Psoas muscle (tissue), 8 donors: ENCODE results near the gene ZBTB7B. TPM values are rescaled to one million over a fixed set of nuclear protein-coding genes. Genes with fewer than 3 reads are reported as not detected.

Experiments used
- ATAC-seq, 4 donors: fragments of 200-7000 bp; cut with Tn5 transposase; one replicate each; pipeline ENCODE4 v1.9.1; 2020; ENCODE audit warnings: moderate library complexity in 3 of 4, mild to moderate bottlenecking in 2 of 4
- DNase-seq, 2 donors: peaks; one replicate each; pipeline ENCODE4 v3.0.0-alpha.2; 2020
- H3K27ac ChIP-seq: fragments of 200-600 bp; one replicate; pipeline ENCODE4 v1.8.0; 2022
- H3K27me3 ChIP-seq, 3 donors: fragments of 200-600 bp in 1 of 3; one replicate each; pipeline versions ENCODE4 v1.6.1 to v1.8.0; 2013 to 2022; ENCODE audit warnings: low read length in 2 of 3, mild to moderate bottlenecking in 2 of 3, moderate library complexity in 1 of 3; ENCODE audit not compliant: insufficient read depth in 3 of 3
- H3K36me3 ChIP-seq, 2 donors: fragments of 200-600 bp in 1 of 2; one replicate each; pipeline versions ENCODE4 v1.6.1 to v1.8.0; 2013 to 2022; ENCODE audit warnings: low read depth in 1 of 2, mild to moderate bottlenecking in 1 of 2, moderate library complexity in 1 of 2; ENCODE audit not compliant: insufficient read depth in 1 of 2
- H3K4me1 ChIP-seq: fragments of 200-600 bp; one replicate; pipeline ENCODE4 v1.8.0; 2022
- H3K4me3 ChIP-seq: fragments of 200-600 bp; one replicate; pipeline ENCODE4 v1.8.0; 2022; ENCODE audit warnings: mild to moderate bottlenecking
- H3K9me3 ChIP-seq: fragments of 200-600 bp; one replicate; pipeline ENCODE4 v1.8.0; 2022
- CTCF ChIP-seq: fragments of 200-600 bp; IDR thresholded peaks from one replicate; pipeline ENCODE4 v1.8.0; 2022; ENCODE audit warnings: antibody characterized with exemption
- WGBS, 3 donors: extraction: QIAGEN DNeasy Blood & Tissue Kit; methylation state at CpG; one replicate each; pipeline versions ENCODE4 v1.1.6 to v1.1.7; 2013; 5-methylcytosine and 5-hydroxymethylcytosine counted together
- intact Hi-C, 2 donors: fragments of 100-400 bp; cut with DNase I; formaldehyde crosslinking; loops; one replicate each; pipeline versions ENCODE4 v1.11.0 to v1.14.2; 2022
- polyA plus RNA-seq, 3 donors: library from polyadenylated mRNA; stranded (reverse); fragments of 200-250 nt; gene quantifications; one replicate each; pipeline ENCODE4 v1.2.3, GENCODE V29; 2013
- total RNA-seq, 4 donors: library from RNA; stranded (reverse); fragmentation: NEBNext Ultra II Directional in 2 of 4; extraction: Animal tissue kit (Norgen Biotek cat#: 25700) in 2 of 4; gene quantifications; one replicate each; pipeline versions ENCODE4 v1.2.1 to v1.2.4, GENCODE V29; 2021 to 2023
- donor health status: healthy with polysubstance abuse.
- donor health status: DM: no; HTN: no; CAD: no; lungs with moderate emphysema.
- donor health status: Bipolar disorder and iron deficiency.
- donor health status: healthy.
- donor health status: DM: yes; HTN: yes; CAD: no.
- donor health status: DM: no; HTN: no; CAD: no.
- donor health status: DM: no; HTN: no; CAD: no.
- donor health status: DM: yes; HTN: yes; CAD: no.

The ZBTB7B gene
- total and polyA plus RNA-seq, 7 donors = 20.2 to 97.9 (median 55.5) TPM

GRCh38 chr1:155050560-155051341 lies 48.1 kb downstream of the ZBTB7B start, which contains the start of gene ADAM15:
TSS of gene ADAM15 (plus strand) at chr1:155051316. CDS start at chr1:155051387, 71 bp downstream.
- DNase-seq = peak; percentile 88 to 93
- Histone ChIP-seq H3K9me3 (no peaks in the 10 kb centered on the region), H3K36me3 (peaks cover 0 to 28% of the 10 kb centered on the region in 2 donors), H3K27ac (peak within 1 kb of the TSS; percentile 86), H3K27me3 (no peaks in the 10 kb centered on the region), H3K4me3 (peak within 1 kb of the TSS; percentile 88), H3K4me1 (peaks cover 23% of the 10 kb centered on the region)
- ATAC-seq = peak; percentile 87 to 89 (median 88)
- TF ChIP-seq CTCF = peak; percentile 93
- 0 to 1% (median 1%) methylated on average over 76 to 99 of the region's 99 CpGs for WGBS, 3 donors
- intact Hi-C loops = loop anchor here in 1 of 2 donors (10.0 kb wide), 1 partner anchor 496 kb away; the partner anchor contains the start of gene UBE2Q1

- intact Hi-C loops = loop anchor here in 1 of 2 donors (10.0 kb wide), 1 partner anchor 497 kb away; the partner anchor contains the start of gene UBE2Q1
- Histone ChIP-seq H3K27ac (peak overlapping the region; percentile 86), H3K4me1 (peaks cover 23% of the 10 kb centered on the region), H3K4me3 (peak overlapping the region; percentile 88), H3K27me3 (no peaks in the 10 kb centered on the region), H3K36me3 (peaks cover 0 to 34% of the 10 kb centered on the region in 2 donors), H3K9me3 (no peaks in the 10 kb centered on the region)
- TF ChIP-seq CTCF = no peak
- DNase-seq (no peak), ATAC-seq (peak in 3 of 4 donors; percentile 6 to 29 (median 13))
- 0 to 1% (median 1%) methylated on average over 18 to 31 of the region's 31 CpGs for WGBS, 3 donors
These were observed 48.8 kb downstream of the ZBTB7B start for GRCh38 chr1:155051342-155051776.

GRCh38 chr1:155051777-155052398 lies 49.3 kb downstream of the ZBTB7B start:
- Histone ChIP-seq H3K4me1 (peaks cover 23% of the 10 kb centered on the region), H3K9me3 (no peaks in the 10 kb centered on the region), H3K4me3 (peak overlapping the region; percentile 88), H3K27me3 (no peaks in the 10 kb centered on the region), H3K27ac (peak overlapping the region; percentile 86), H3K36me3 (peaks cover 0 to 40% of the 10 kb centered on the region in 2 donors)
- TF ChIP-seq CTCF = no peak
- peak; percentile 7 to 36 (median 21) for ATAC-seq
- intact Hi-C loops = loop anchor here in 1 of 2 donors (10.0 kb wide), 1 partner anchor 497 kb away; the partner anchor contains the start of gene UBE2Q1
- WGBS, 3 donors = 5 to 19% (median 9%) methylated on average over 26 to 27 of the region's 27 CpGs
- DNase-seq = peak; percentile 71 to 82

- no peaks in the 10 kb centered on the region for H3K9me3 ChIP-seq
- peak; percentile 5 for TF ChIP-seq CTCF
- H3K36me3 ChIP-seq = peaks cover 0 to 48% of the 10 kb centered on the region in 2 donors
- intact Hi-C loops = loop anchor here in 1 of 2 donors (10.0 kb wide), 1 partner anchor 498 kb away; the partner anchor contains the start of gene UBE2Q1
- H3K27ac ChIP-seq = peak overlapping the region; percentile 86
- DNase-seq (peak; percentile 41 to 71), ATAC-seq (no peak)
- peaks cover 23% of the 10 kb centered on the region for H3K4me1 ChIP-seq
- WGBS, 3 donors = 55 to 58% (median 57%) methylated on average over 12 of the region's 12 CpGs
- no peaks in the 10 kb centered on the region for H3K27me3 ChIP-seq
- H3K4me3 ChIP-seq = peak overlapping the region; percentile 88
These were observed 50.1 kb downstream of the ZBTB7B start for GRCh38 chr1:155052439-155053395.
